Liver (tissue), 3 donors: Measurements from ENCODE around the gene GHRHR.

Experiments
- CTCF ChIP-seq: fragments of 150-350 bp; IDR thresholded peaks from 2 replicates; pipeline ENCODE4 v1.5.1; 2017; ENCODE audit warnings: improper control_type of control experiment, low read depth, low read length; ENCODE audit not compliant: missing input control
- GABPA ChIP-seq, 2 donors: IDR thresholded peaks in 1 of 2; conservative IDR thresholded peaks in 1 of 2; 2 replicates each; pipeline ENCODE4 v1.6.1; 2016; ENCODE audit warnings: antibody characterized with exemption in 2 of 2, mild to moderate bottlenecking in 1 of 2, moderate library complexity in 1 of 2
- JUND ChIP-seq, 2 donors: IDR thresholded peaks; 2 replicates each; pipeline ENCODE4 v1.6.1; 2016; ENCODE audit warnings: antibody characterized with exemption in 2 of 2
- MAX ChIP-seq: IDR thresholded peaks from 2 replicates; pipeline ENCODE4 v1.6.1; 2016; ENCODE audit warnings: antibody characterized with exemption
- TAF1 ChIP-seq: conservative IDR thresholded peaks from 2 replicates; pipeline ENCODE4 v1.6.1; 2016; ENCODE audit warnings: antibody characterized with exemption, mild to moderate bottlenecking
- TF ChIP-seq, protein P1 (sequence below): IDR thresholded peaks from 2 replicates; pipeline ENCODE4 v1.6.1; 2016; ENCODE audit warnings: antibody characterized with exemption, mild to moderate bottlenecking
- donor health status: healthy.
- donor health status: healthy.

DNA sequence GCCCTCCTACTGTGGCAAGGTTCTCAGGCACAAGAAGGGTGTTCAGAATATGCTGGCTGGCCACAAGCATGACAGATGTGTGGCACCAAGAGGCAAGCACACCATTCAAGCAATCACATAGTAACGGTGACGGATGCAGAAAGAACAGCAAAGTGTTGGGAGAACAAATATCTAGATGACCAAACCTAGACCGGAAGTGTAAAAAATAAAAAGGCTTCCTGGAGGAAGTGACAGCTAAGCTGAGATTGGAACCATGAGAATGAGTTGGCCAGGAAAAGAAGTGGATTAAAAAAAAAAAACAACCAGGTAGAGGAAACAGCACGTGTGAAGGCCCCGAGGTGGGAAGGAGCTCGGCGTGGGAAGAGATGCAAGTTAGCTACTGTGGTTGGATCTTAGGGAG is 22.0 kb downstream of the GHRHR start:
- TF ChIP-seq CTCF (no peak), GABPA (IDR thresholded peaks at IDR 0.05 in 1 of 2, conservative IDR thresholded peaks at IDR 0.05 in 1 of 2) (no peak), JUND (IDR thresholded peaks at IDR 0.05) (no peak), TAF1 (no peak), MAX (no peak)
- TF ChIP-seq, protein P1, sequence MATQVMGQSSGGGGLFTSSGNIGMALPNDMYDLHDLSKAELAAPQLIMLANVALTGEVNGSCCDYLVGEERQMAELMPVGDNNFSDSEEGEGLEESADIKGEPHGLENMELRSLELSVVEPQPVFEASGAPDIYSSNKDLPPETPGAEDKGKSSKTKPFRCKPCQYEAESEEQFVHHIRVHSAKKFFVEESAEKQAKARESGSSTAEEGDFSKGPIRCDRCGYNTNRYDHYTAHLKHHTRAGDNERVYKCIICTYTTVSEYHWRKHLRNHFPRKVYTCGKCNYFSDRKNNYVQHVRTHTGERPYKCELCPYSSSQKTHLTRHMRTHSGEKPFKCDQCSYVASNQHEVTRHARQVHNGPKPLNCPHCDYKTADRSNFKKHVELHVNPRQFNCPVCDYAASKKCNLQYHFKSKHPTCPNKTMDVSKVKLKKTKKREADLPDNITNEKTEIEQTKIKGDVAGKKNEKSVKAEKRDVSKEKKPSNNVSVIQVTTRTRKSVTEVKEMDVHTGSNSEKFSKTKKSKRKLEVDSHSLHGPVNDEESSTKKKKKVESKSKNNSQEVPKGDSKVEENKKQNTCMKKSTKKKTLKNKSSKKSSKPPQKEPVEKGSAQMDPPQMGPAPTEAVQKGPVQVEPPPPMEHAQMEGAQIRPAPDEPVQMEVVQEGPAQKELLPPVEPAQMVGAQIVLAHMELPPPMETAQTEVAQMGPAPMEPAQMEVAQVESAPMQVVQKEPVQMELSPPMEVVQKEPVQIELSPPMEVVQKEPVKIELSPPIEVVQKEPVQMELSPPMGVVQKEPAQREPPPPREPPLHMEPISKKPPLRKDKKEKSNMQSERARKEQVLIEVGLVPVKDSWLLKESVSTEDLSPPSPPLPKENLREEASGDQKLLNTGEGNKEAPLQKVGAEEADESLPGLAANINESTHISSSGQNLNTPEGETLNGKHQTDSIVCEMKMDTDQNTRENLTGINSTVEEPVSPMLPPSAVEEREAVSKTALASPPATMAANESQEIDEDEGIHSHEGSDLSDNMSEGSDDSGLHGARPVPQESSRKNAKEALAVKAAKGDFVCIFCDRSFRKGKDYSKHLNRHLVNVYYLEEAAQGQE, result no peak
